Tibial nerve (tissue), 4 donors: ENCODE measurements around the gene C2CD4A. TPM values are rescaled to one million over a fixed set of nuclear protein-coding genes. Genes with fewer than 3 reads are reported as not detected.

Experiments
- DNase-seq, 2 donors: peaks; one replicate each; pipeline ENCODE4 v3.0.0-alpha.2; 2019; ENCODE audit warnings: low spot score in 2 of 2
- H3K27ac ChIP-seq, 4 donors: fragments of 200-600 bp; sonication (generic) in 3 of 4; one replicate each; pipeline ENCODE4 v1.5.1; 2017 to 2019; ENCODE audit warnings: mild to moderate bottlenecking in 1 of 4
- H3K27me3 ChIP-seq, 2 donors: fragments of 200-600 bp; sonication (generic) in 1 of 2; one replicate each; pipeline versions ENCODE4 v1.5.1 to v1.6.0; 2017 to 2019
- H3K36me3 ChIP-seq, 3 donors: fragments of 200-600 bp; sonication (generic); one replicate each; pipeline ENCODE4 v1.5.1; 2018 to 2019
- H3K4me1 ChIP-seq, 4 donors: fragments of 200-600 bp; sonication (generic) in 3 of 4; one replicate each; pipeline ENCODE4 v1.5.1; 2017 to 2019
- H3K4me3 ChIP-seq, 4 donors: fragments of 200-600 bp; sonication (generic) in 3 of 4; one replicate each; pipeline ENCODE4 v1.5.1; 2017 to 2019; ENCODE audit warnings: mild to moderate bottlenecking in 1 of 4, moderate library complexity in 1 of 4
- H3K9me3 ChIP-seq, 4 donors: fragments of 200-600 bp; sonication (generic) in 3 of 4; one replicate each; pipeline ENCODE4 v1.5.1; 2017 to 2019
- EP300 ChIP-seq, 2 donors: sonication (generic); formaldehyde crosslinking; IDR thresholded peaks; one replicate each; pipeline ENCODE4 v1.6.1; 2017; ENCODE audit warnings: antibody characterized with exemption in 2 of 2, mild to moderate bottlenecking in 1 of 2
- POLR2A ChIP-seq, 2 donors: fragments of 450-650 bp; IDR thresholded peaks; one replicate each; pipeline ENCODE4 v1.6.1; 2017; ENCODE audit warnings: antibody characterized with exemption in 2 of 2, mild to moderate bottlenecking in 2 of 2, moderate library complexity in 2 of 2
- WGBS, 2 donors: methylation state at CpG; one replicate each; pipeline ENCODE4 v1.1.5; 2018; 5-methylcytosine and 5-hydroxymethylcytosine counted together
- total RNA-seq, 4 donors: library from RNA; depleted of rRNA; stranded (reverse); fragments of >200 nt; gene quantifications; one replicate each; pipeline ENCODE4 v1.1.0, GENCODE V29; 2016
- TF ChIP-seq, protein P1 (sequence below), 5 experiments: fragments of 200-600 bp in 3 of 5; fragments of 450-650 bp in 2 of 5; sonication (generic) in 3 of 5; IDR thresholded peaks; one replicate each; pipeline ENCODE4 v1.5.1; 2016 to 2019; ENCODE audit warnings: antibody characterized with exemption in 5 of 5, mild to moderate bottlenecking in 3 of 5, moderate library complexity in 2 of 5

C2CD4A gene
- under 1 TPM in 2 of 4 donors, not detected in 2; under 0.01 to 0.30 TPM for total RNA-seq

GRCh38 chr15:62066663-62067447 lies at the start of gene C2CD4A:
C2CD4A (plus strand) TSS chr15:62066977; CDS start chr15:62067614, 637 bp downstream.
- Histone ChIP-seq H3K27me3 (peaks cover 0 to 6% of the 10 kb centered on the region in 2 donors), H3K9me3 (no peaks in the 10 kb centered on the region), H3K36me3 (no peaks in the 10 kb centered on the region), H3K27ac (peak within 1 kb of the TSS in 1 of 4 donors; percentile 71), H3K4me1 (peaks cover 0 to 25% (median 8%) of the 10 kb centered on the region in 4 donors), H3K4me3 (peak within 1 kb of the TSS; percentile 42 to 70 (median 56))
- TF ChIP-seq POLR2A (IDR thresholded peaks at IDR 0.05) (no peak), EP300 (IDR thresholded peaks at IDR 0.05) (peak in 1 of 2 donors; percentile 9)
- TF ChIP-seq, protein P1, sequence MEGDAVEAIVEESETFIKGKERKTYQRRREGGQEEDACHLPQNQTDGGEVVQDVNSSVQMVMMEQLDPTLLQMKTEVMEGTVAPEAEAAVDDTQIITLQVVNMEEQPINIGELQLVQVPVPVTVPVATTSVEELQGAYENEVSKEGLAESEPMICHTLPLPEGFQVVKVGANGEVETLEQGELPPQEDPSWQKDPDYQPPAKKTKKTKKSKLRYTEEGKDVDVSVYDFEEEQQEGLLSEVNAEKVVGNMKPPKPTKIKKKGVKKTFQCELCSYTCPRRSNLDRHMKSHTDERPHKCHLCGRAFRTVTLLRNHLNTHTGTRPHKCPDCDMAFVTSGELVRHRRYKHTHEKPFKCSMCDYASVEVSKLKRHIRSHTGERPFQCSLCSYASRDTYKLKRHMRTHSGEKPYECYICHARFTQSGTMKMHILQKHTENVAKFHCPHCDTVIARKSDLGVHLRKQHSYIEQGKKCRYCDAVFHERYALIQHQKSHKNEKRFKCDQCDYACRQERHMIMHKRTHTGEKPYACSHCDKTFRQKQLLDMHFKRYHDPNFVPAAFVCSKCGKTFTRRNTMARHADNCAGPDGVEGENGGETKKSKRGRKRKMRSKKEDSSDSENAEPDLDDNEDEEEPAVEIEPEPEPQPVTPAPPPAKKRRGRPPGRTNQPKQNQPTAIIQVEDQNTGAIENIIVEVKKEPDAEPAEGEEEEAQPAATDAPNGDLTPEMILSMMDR (IDR thresholded peaks at IDR 0.05): peak in 1 of 5 experiments; percentile 10
- 7 to 8% methylated on average over 33 of the region's 33 CpGs for WGBS, 2 donors
- peak in 1 of 2 donors; percentile 22 for DNase-seq

DNA sequence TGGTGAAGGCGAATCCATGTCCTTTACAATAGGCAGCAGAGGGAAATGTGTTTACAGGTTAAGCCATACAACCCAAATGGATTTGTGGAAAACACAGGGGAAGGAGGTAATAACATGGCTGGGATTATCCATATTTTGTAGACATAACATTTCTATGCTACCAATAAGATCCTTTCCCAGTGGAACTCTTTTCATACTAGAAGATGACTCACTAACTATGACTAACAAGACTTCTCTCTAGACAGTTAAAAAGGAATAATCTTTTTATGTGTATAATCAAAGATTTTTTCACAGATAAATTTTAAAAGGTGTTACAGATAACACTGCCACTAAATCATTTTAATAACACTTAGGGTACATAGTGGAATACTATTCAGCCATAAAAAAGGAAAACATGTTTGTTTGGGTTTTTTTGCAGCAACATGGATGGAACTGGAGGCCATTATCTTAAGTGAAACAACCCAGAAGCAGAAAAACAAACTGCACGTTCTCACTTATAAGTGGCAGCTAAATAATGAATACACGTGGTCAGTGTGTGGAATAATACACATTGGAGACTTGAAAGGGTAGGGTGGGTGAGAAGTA lies 46.1 kb upstream of the C2CD4A start:
- Histone ChIP-seq H3K4me1 (no peaks in the 10 kb centered on the region), H3K9me3 (no peaks in the 10 kb centered on the region), H3K36me3 (peaks cover 0 to 42% (median 0%) of the 10 kb centered on the region in 3 donors), H3K27ac (no peak overlapping the region), H3K4me3 (no peak overlapping the region), H3K27me3 (no peaks in the 10 kb centered on the region)
- TF ChIP-seq POLR2A (IDR thresholded peaks at IDR 0.05) (no peak), EP300 (IDR thresholded peaks at IDR 0.05) (no peak)
- TF ChIP-seq, protein P1 (IDR thresholded peaks at IDR 0.05): no peak
- DNase-seq: no peak
- WGBS, 2 donors: 96 to 97% methylated on average over 3 of the region's 3 CpGs

- H3K27me3 ChIP-seq: no peaks in the 10 kb centered on the region
- no peak for DNase-seq
- no peaks in the 10 kb centered on the region for H3K9me3 ChIP-seq
- H3K27ac ChIP-seq: no peak overlapping the region
- 98% methylated on average over 3 of the region's 3 CpGs for WGBS, 2 donors
- H3K36me3 ChIP-seq: peaks cover 0 to 42% (median 0%) of the 10 kb centered on the region in 3 donors
- H3K4me1 ChIP-seq: no peaks in the 10 kb centered on the region
- no peak for TF ChIP-seq EP300 (IDR thresholded peaks at IDR 0.05)
- TF ChIP-seq, protein P1 (IDR thresholded peaks at IDR 0.05): no peak
- TF ChIP-seq POLR2A (IDR thresholded peaks at IDR 0.05): no peak
- no peak overlapping the region for H3K4me3 ChIP-seq
Observed at GRCh38 chr15:62021991-62022600, 44.7 kb upstream of the C2CD4A start.

GRCh38 chr15:62026487-62027262 lies 40.1 kb upstream of the C2CD4A start:
- H3K4me3 ChIP-seq: no peak overlapping the region
- no peak for DNase-seq
- H3K4me1 ChIP-seq: no peaks in the 10 kb centered on the region
- H3K27ac ChIP-seq: no peak overlapping the region
- 69 to 76% methylated on average over 2 of the region's 2 CpGs for WGBS, 2 donors
- TF ChIP-seq, protein P1 (IDR thresholded peaks at IDR 0.05): no peak
- TF ChIP-seq POLR2A (IDR thresholded peaks at IDR 0.05): no peak
- TF ChIP-seq EP300 (IDR thresholded peaks at IDR 0.05): no peak
- peaks cover 0 to 33% (median 0%) of the 10 kb centered on the region in 3 donors for H3K36me3 ChIP-seq
- H3K9me3 ChIP-seq: no peaks in the 10 kb centered on the region
- no peaks in the 10 kb centered on the region for H3K27me3 ChIP-seq
